GM18505 (cell line): ENCODE measurements around the gene ZSCAN31.
"Not testable (repeated sequence)": the region's sequence is repeated elsewhere in the genome, so short reads cannot be mapped to it uniquely, and the experiment has no call there.

Experiments used
- ATAC-seq: cut with Tn5 transposase; IDR thresholded peaks from one replicate; pipeline ENCODE4 v1.9.1; 2021; ENCODE audit not compliant: unreplicated experiment
- POLR2A ChIP-seq: IDR thresholded peaks from 4 replicates; pipeline ENCODE4 v1.6.1; 2011; ENCODE audit warnings: borderline replicate concordance; ENCODE audit not compliant: insufficient read depth, insufficient read length; ENCODE audit errors: extremely low read depth

The ZSCAN31 gene

GRCh38 chr6:28360961-28361360 lies 25.0 kb upstream of the ZSCAN31 start:
- no peak for TF ChIP-seq POLR2A
- no peak for ATAC-seq

- not testable (repeated sequence) for ATAC-seq
These were observed 23.6 kb upstream of the ZSCAN31 start for GRCh38 chr6:28359562-28359961.

GRCh38 chr6:28357036-28357435 lies 21.1 kb upstream of the ZSCAN31 start:
- ATAC-seq = no peak
- no peak for TF ChIP-seq POLR2A

GRCh38 chr6:28356666-28357020 lies 20.7 kb upstream of the ZSCAN31 start:
- ATAC-seq = no peak
- TF ChIP-seq POLR2A = no peak

- no peak for ATAC-seq
- TF ChIP-seq POLR2A = no peak
These were observed 20.1 kb upstream of the ZSCAN31 start for GRCh38 chr6:28355743-28356665.

- no peak for TF ChIP-seq POLR2A
- ATAC-seq = no peak
These were observed 19.0 kb upstream of the ZSCAN31 start for GRCh38 chr6:28354688-28355554.

GRCh38 chr6:28353981-28354676 lies 18.2 kb upstream of the ZSCAN31 start:
- ATAC-seq = no peak
- no peak for TF ChIP-seq POLR2A

GRCh38 chr6:28353356-28353755 lies 17.4 kb upstream of the ZSCAN31 start:
- ATAC-seq = no peak

GRCh38 chr6:28351493-28351925 lies 15.6 kb upstream of the ZSCAN31 start:
- no peak for ATAC-seq
- TF ChIP-seq POLR2A = no peak

More at GRCh38 chr6:28353356-28353755, 17.4 kb upstream of the ZSCAN31 start:
- no peak for TF ChIP-seq POLR2A

GRCh38 chr6:28351087-28351486 lies 15.1 kb upstream of the ZSCAN31 start:
- TF ChIP-seq POLR2A = no peak
- ATAC-seq = no peak

GRCh38 chr6:28349892-28350737 lies 14.2 kb upstream of the ZSCAN31 start, which contains the start of gene ZKSCAN3:
TSS of gene ZKSCAN3 (plus strand) at chr6:28349947. CDS start at chr6:28359587, 9,640 bp downstream.
- TF ChIP-seq POLR2A = peak; percentile 83
- ATAC-seq = peak; percentile 87

GRCh38 chr6:28349344-28349891 lies 13.5 kb upstream of the ZSCAN31 start:
- TF ChIP-seq POLR2A = no peak
- peak; percentile 11 for ATAC-seq
